ENCODE data around the gene PRKCH.

GRCh38 chr14:61519735-61520134 lies 198.4 kb downstream of the PRKCH start:
- TF ChIP-seq CTCF (conservative IDR thresholded peaks at IDR 0.05; ENCODE audit: low read depth, low read length) (no peak), EZH2phosphoT487 (IDR thresholded peaks at IDR 0.05; ENCODE audit: borderline replicate concordance, low read length) (no peak), EZH2 (IDR thresholded peaks at IDR 0.05; ENCODE audit: low read length, unreplicated experiment) (no peak)
